Mesenchymal stem cell (in vitro differentiated cells and primary cell): ENCODE measurements around the gene SNX25.
A peak's percentile ranks its signal among the peaks of the same experiment; 100 is the strongest.

Source experiments
- DNase-seq: peaks from one replicate; pipeline ENCODE4 v3.0.0-alpha.2; 2013
- H2AFZ ChIP-seq: one replicate; pipeline ENCODE4 v1.6.1; 2013; ENCODE audit warnings: low read depth, mild to moderate bottlenecking, control low read depth, inconsistent platforms, low read length, moderate library complexity
- H2AK5ac ChIP-seq: 2 replicates; pipeline ENCODE4 v1.6.1; 2013; ENCODE audit warnings: low read length, moderate library complexity, mild to moderate bottlenecking, inconsistent platforms; ENCODE audit not compliant: severe bottlenecking
- H2BK120ac ChIP-seq: one replicate; pipeline ENCODE4 v1.6.1; 2013; ENCODE audit warnings: low read depth, mild to moderate bottlenecking, inconsistent platforms, low read length, moderate library complexity
- H2BK12ac ChIP-seq, 2 experiments: one replicate each; pipeline ENCODE4 v1.6.1; 2013; ENCODE audit warnings: inconsistent platforms in 2 of 2, low read length in 2 of 2, mild to moderate bottlenecking in 2 of 2, moderate library complexity in 2 of 2, control low read depth in 1 of 2
- H2BK15ac ChIP-seq: one replicate; pipeline ENCODE4 v1.6.1; 2013; ENCODE audit warnings: mild to moderate bottlenecking, low read depth, inconsistent platforms; ENCODE audit not compliant: poor library complexity, severe bottlenecking
- H2BK5ac ChIP-seq: 2 replicates; pipeline ENCODE4 v1.6.1; 2013; ENCODE audit warnings: low read depth, mild to moderate bottlenecking, low read length, control low read depth, inconsistent platforms; ENCODE audit not compliant: poor library complexity, severe bottlenecking
- H3K14ac ChIP-seq, 2 experiments: one replicate each; pipeline ENCODE4 v1.6.1; 2013; ENCODE audit warnings: inconsistent platforms in 2 of 2, low read length in 2 of 2, control low read depth in 1 of 2, mild to moderate bottlenecking in 1 of 2, moderate library complexity in 1 of 2
- H3K18ac ChIP-seq, 2 experiments: one replicate each; pipeline ENCODE4 v1.6.1; 2013; ENCODE audit warnings: inconsistent platforms in 2 of 2, low read length in 2 of 2, control low read depth in 1 of 2, low read depth in 1 of 2, mild to moderate bottlenecking in 1 of 2
- H3K23ac ChIP-seq, 2 experiments: one replicate each; pipeline ENCODE4 v1.6.1; 2013; ENCODE audit warnings: inconsistent platforms in 2 of 2, low read length in 2 of 2, mild to moderate bottlenecking in 2 of 2, moderate library complexity in 2 of 2, control low read depth in 1 of 2
- H3K27ac ChIP-seq: 2 replicates; pipeline ENCODE4 v1.5.1; 2013; ENCODE audit warnings: mild to moderate bottlenecking, moderate library complexity, low read length, control low read depth, inconsistent platforms; ENCODE audit not compliant: poor library complexity, severe bottlenecking
- H3K27me3 ChIP-seq, 2 experiments: 2 replicates each; pipeline versions ENCODE4 v1.6.1 to v1.7.0; 2013; ENCODE audit warnings: low read length in 2 of 2, mild to moderate bottlenecking in 2 of 2, moderate library complexity in 2 of 2, control low read depth in 1 of 2, inconsistent platforms in 1 of 2; ENCODE audit not compliant: control insufficient read depth in 1 of 2, insufficient read depth in 1 of 2
- H3K36me3 ChIP-seq, 2 experiments: 2 replicates each; pipeline versions ENCODE4 v1.6.1 to v1.7.0; 2013; ENCODE audit warnings: low read length in 2 of 2, control low read depth in 1 of 2, inconsistent platforms in 1 of 2, low read depth in 1 of 2, mild to moderate bottlenecking in 1 of 2; ENCODE audit not compliant: insufficient read depth in 2 of 2, control insufficient read depth in 1 of 2
- H3K4ac ChIP-seq, 2 experiments: one replicate each; pipeline ENCODE4 v1.6.1; 2013; ENCODE audit warnings: inconsistent platforms in 2 of 2, low read length in 2 of 2, mild to moderate bottlenecking in 2 of 2, moderate library complexity in 2 of 2, control low read depth in 1 of 2, low read depth in 1 of 2
- H3K4me1 ChIP-seq: 2 replicates; pipeline ENCODE4 v1.6.1; 2013; ENCODE audit warnings: low read depth, low read length, control low read depth; ENCODE audit not compliant: control insufficient read depth, insufficient read depth
- H3K4me2 ChIP-seq: 2 replicates; pipeline ENCODE4 v1.6.1; 2013; ENCODE audit warnings: low read length, mild to moderate bottlenecking, inconsistent platforms; ENCODE audit not compliant: poor library complexity, severe bottlenecking
- H3K4me3 ChIP-seq, 2 experiments: 2 replicates each; pipeline versions ENCODE4 v1.5.1 to v1.7.0; 2013; ENCODE audit warnings: low read length in 2 of 2, mild to moderate bottlenecking in 2 of 2, control low read depth in 1 of 2, low read depth in 1 of 2; ENCODE audit not compliant: insufficient read depth in 1 of 2
- H3K79me1 ChIP-seq: replicated peaks from 2 replicates; pipeline ENCODE4 v1.6.1; 2013; ENCODE audit warnings: mild to moderate bottlenecking, control low read depth, low read length, inconsistent platforms; ENCODE audit not compliant: poor library complexity, severe bottlenecking
- H3K9ac ChIP-seq: 2 replicates; pipeline ENCODE4 v1.7.0; 2013; ENCODE audit warnings: mild to moderate bottlenecking, low read length, moderate library complexity
- H3K9me3 ChIP-seq: 2 replicates; pipeline ENCODE4 v1.7.0; 2013; ENCODE audit warnings: mild to moderate bottlenecking, low read length; ENCODE audit not compliant: control insufficient read depth
- H4K8ac ChIP-seq: one replicate; pipeline ENCODE4 v1.6.1; 2013; ENCODE audit warnings: inconsistent platforms, mild to moderate bottlenecking, low read length, moderate library complexity
- H4K91ac ChIP-seq: one replicate; pipeline ENCODE4 v1.6.1; 2013; ENCODE audit warnings: mild to moderate bottlenecking, low read length, inconsistent platforms
- WGBS: methylation state at CpG from one replicate; pipeline ENCODE4 v1.1.7; 2013; ENCODE audit warnings: mixed read lengths; 5-methylcytosine and 5-hydroxymethylcytosine counted together

Gene SNX25

DNA sequence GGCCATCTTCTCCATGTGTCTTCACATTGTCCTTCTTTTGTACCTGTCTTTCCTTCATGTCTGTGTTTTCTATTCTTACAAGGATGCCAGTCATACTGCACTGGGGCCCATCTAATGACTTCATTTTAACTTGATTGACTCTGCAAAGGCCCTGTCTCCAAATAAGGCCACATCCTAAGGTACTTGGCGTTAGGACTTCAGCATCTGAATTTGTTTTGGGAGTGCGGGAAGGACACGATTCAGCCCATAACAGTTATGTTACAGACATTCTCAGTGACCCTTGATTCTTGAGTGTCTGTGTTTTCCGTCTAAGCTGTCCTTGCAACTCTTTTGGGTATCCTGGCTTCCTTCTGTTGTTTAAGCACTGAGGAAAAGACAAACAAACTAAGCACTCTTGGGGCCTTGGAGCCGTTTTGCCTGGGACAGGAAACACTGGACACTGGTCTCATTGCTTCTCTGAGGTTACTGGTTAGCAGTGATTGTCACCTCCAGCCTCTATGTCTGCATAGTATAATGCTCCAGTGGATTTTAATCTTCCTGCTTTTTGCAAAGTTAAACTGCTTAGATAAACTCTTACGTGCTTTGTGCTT lies 80.7 kb downstream of the SNX25 start:
- Histone ChIP-seq H3K36me3 (peaks cover 8 to 42% of the 10 kb centered on the region in 2 experiments), H3K9ac (no peak overlapping the region)
- WGBS = 37% methylated on average over 6 of the region's 6 CpGs

DNA sequence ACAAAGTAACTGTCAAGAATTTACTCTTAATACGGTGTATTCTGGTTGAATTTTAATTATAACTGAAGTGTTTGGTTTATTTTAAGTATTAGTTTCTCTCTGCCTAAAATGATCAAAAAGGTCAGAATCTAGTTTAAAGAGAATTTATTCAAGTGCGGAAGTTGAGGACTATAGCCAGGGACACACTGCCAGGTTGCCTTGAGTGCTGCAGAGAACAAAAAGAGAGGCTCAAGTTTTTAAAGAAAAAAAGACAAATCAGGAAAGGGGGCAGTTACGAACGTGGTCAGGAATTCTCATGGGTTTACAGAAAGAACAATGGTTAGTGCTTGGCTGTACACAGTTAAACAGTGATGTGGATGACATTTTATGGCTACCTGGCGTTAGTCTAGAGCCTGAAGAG lies 81.3 kb downstream of the SNX25 start:
- Histone ChIP-seq H2BK12ac (no peak overlapping the region), H3K9ac (no peak overlapping the region), H3K79me1 (peaks cover 22% of the 10 kb centered on the region), H3K23ac (no peak overlapping the region), H2BK120ac (no peak overlapping the region), H3K27me3 (no peaks in the 10 kb centered on the region), H2AK5ac (no peak overlapping the region), H4K91ac (no peak overlapping the region), H3K4ac (no peak overlapping the region), H3K27ac (no peak overlapping the region), H2BK5ac (no peak overlapping the region), H3K9me3 (no peaks in the 10 kb centered on the region), H3K4me1 (peaks cover 1% of the 10 kb centered on the region), H3K18ac (no peak overlapping the region), H3K14ac (no peak overlapping the region), H4K8ac (no peak overlapping the region), H3K36me3 (peaks cover 8 to 42% of the 10 kb centered on the region in 2 experiments), H2AFZ (no peak overlapping the region), H2BK15ac (no peak overlapping the region), H3K4me3 (no peak overlapping the region), H3K4me2 (no peak overlapping the region)
- 46% methylated on average over 4 of the region's 5 CpGs for WGBS
- DNase-seq = no peak

More for the DNA sequence above, 80.7 kb downstream of the SNX25 start:
- DNase-seq = no peak
- H2BK120ac ChIP-seq = no peak overlapping the region
- no peaks in the 10 kb centered on the region for H3K9me3 ChIP-seq
- no peak overlapping the region for H4K8ac ChIP-seq
- no peak overlapping the region for H4K91ac ChIP-seq
- H3K4me2 ChIP-seq = no peak overlapping the region
- H2BK12ac ChIP-seq = no peak overlapping the region
- H3K14ac ChIP-seq = no peak overlapping the region
- no peak overlapping the region for H2BK5ac ChIP-seq
- peak overlapping the region; percentile 26 to 40 for H3K18ac ChIP-seq
- H2BK15ac ChIP-seq = no peak overlapping the region
- no peaks in the 10 kb centered on the region for H3K27me3 ChIP-seq
- no peak overlapping the region for H3K27ac ChIP-seq
- no peak overlapping the region for H3K4me3 ChIP-seq
- no peak overlapping the region for H2AFZ ChIP-seq
- H2AK5ac ChIP-seq = no peak overlapping the region
- H3K4ac ChIP-seq = no peak overlapping the region
- peaks cover 1% of the 10 kb centered on the region for H3K4me1 ChIP-seq
- no peak overlapping the region for H3K23ac ChIP-seq
- peaks cover 20% of the 10 kb centered on the region for H3K79me1 ChIP-seq

DNA sequence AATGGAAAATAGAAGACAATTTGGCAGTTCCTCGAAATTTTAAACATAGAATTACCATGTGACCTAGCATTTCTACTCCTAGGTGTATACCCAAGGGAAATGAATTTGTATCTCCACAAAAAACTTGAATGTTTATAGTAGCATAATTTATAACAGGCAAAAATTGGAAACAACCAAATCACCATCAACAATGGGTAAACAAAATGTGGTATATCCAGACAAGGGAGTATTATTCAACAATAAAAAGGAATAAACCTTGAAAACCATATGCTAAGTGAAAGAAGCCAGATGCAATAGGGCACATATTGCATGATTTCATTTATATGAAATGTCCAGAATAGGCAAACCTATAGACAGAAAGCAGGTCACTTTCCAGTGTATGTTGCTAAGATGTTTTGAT lies 83.8 kb downstream of the SNX25 start:
- peaks cover 15% of the 10 kb centered on the region for H3K79me1 ChIP-seq
- H2AFZ ChIP-seq = no peak overlapping the region
- no peak overlapping the region for H3K4me3 ChIP-seq
- H2BK5ac ChIP-seq = no peak overlapping the region
- H4K8ac ChIP-seq = no peak overlapping the region
- no peaks in the 10 kb centered on the region for H3K4me1 ChIP-seq
- H3K4me2 ChIP-seq = no peak overlapping the region
- no peaks in the 10 kb centered on the region for H3K9me3 ChIP-seq
- H3K23ac ChIP-seq = no peak overlapping the region
- no peak overlapping the region for H4K91ac ChIP-seq
- H2BK120ac ChIP-seq = no peak overlapping the region
- DNase-seq = no peak
- H3K14ac ChIP-seq = no peak overlapping the region
- no peak overlapping the region for H3K9ac ChIP-seq
- H3K18ac ChIP-seq = no peak overlapping the region
- no peaks in the 10 kb centered on the region for H3K27me3 ChIP-seq
- H3K27ac ChIP-seq = no peak overlapping the region
- no peak overlapping the region for H2BK12ac ChIP-seq
- no peak overlapping the region for H3K4ac ChIP-seq
- peaks cover 8 to 42% of the 10 kb centered on the region in 2 experiments for H3K36me3 ChIP-seq
- no peak overlapping the region for H2BK15ac ChIP-seq
- no CpG with 5 or more reads among the region's 1 CpG for WGBS
- no peak overlapping the region for H2AK5ac ChIP-seq

DNA sequence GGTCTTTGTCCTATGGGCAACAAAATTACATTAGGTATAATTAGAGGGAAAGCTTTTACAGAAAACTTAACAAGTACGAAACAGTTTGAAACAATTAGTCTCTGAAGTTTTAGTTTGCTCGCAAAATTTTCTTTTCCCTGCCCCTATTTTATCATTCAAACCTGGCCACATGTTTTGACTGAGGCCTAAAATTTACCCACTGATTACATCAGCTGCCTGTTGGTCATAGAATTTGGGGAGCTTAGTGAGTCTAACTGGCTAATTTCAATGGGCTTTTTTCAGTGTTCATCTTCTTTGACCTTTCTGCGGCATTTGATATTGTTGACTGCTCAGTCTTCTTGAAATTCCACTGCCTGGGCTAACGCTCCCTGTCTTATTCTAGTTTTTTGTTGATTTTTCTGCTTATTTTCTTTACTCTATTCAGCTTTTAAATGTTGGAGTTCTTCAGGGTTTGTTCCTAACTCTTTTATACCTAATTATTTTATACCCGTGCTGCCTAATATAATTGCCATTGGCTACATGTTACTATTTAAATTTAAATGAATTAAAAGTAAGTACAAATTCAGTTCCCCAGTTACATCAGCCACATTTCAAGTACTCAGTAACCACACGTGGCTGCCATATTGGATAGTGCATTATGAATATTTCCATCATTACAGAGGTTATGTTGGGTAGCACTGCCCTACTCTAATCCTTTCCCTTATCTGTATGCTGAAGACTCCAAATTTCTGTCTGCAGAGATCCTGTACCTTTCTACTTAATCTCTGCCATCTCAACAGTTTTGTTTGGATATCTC lies 87.5 kb downstream of the SNX25 start:
- no peaks in the 10 kb centered on the region for H3K9me3 ChIP-seq
- no peak for DNase-seq
- H3K27ac ChIP-seq = no peak overlapping the region
- H3K4me1 ChIP-seq = no peaks in the 10 kb centered on the region
- WGBS = 100% methylated on average over 1 of the region's 6 CpGs
- no peak overlapping the region for H2BK120ac ChIP-seq
- H4K8ac ChIP-seq = no peak overlapping the region
- peaks cover 0 to 18% of the 10 kb centered on the region in 2 experiments for H3K36me3 ChIP-seq
- H3K4me2 ChIP-seq = no peak overlapping the region
- no peak overlapping the region for H3K23ac ChIP-seq
- H3K27me3 ChIP-seq = no peaks in the 10 kb centered on the region
- H2BK5ac ChIP-seq = no peak overlapping the region
- no peak overlapping the region for H2AK5ac ChIP-seq
- no peak overlapping the region for H3K14ac ChIP-seq
- no peak overlapping the region for H2BK15ac ChIP-seq
- H2BK12ac ChIP-seq = no peak overlapping the region
- no peak overlapping the region for H2AFZ ChIP-seq
- H3K18ac ChIP-seq = no peak overlapping the region
- no peak overlapping the region for H3K9ac ChIP-seq
- no peak overlapping the region for H4K91ac ChIP-seq
- no peak overlapping the region for H3K4me3 ChIP-seq
- no peak overlapping the region for H3K4ac ChIP-seq
- peaks cover 14% of the 10 kb centered on the region for H3K79me1 ChIP-seq
